HG03196 (cell line): ENCODE measurements around the gene ATAD5.
"Not testable (repeated sequence)": the region's sequence is repeated elsewhere in the genome, so short reads cannot be mapped to it uniquely, and the experiment has no call there.

Experiments used
- ATAC-seq: cut with Tn5 transposase; IDR thresholded peaks from one replicate; pipeline ENCODE4 v1.9.1; 2021; ENCODE audit not compliant: unreplicated experiment

Gene ATAD5

DNA sequence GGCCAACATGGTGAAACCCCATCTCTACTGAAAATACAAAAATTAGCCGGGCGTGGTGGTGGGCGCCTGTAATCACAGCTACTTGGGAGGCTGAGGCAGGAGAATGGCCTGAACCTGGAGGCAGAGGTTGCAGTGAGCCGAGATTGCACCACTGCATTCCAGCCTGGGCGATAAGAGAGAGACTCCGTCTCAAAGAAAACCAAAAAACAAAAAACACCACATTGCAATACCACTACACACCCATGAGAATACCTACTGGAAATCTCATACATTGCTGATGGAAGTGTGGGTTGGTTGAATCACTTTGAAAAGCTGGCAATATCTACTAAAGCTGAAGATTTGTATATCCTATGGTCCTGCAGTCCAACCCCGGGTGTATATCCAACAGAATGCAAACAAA is 78.4 kb downstream of the ATAD5 start:
- ATAC-seq: not testable (repeated sequence)

DNA sequence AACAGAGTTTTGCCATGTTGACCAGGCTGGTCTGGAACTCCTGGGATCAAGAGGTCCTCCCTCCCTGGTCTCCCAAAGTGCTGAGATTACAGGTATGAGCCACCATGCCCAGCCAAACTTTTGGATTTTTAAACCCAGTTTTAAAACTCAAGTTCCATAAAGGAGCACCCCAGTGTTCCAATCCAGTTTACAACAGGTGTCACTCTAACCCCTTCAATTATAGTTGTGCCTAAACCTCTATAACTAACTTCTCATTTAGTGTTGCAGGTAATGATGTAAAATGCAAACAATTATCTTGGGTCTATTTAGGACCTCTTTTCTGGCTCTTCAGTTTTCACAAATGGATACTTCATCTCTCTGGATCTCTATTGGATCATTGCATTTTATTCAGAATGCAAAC is 82.2 kb downstream of the ATAD5 start:
- no peak for ATAC-seq

DNA sequence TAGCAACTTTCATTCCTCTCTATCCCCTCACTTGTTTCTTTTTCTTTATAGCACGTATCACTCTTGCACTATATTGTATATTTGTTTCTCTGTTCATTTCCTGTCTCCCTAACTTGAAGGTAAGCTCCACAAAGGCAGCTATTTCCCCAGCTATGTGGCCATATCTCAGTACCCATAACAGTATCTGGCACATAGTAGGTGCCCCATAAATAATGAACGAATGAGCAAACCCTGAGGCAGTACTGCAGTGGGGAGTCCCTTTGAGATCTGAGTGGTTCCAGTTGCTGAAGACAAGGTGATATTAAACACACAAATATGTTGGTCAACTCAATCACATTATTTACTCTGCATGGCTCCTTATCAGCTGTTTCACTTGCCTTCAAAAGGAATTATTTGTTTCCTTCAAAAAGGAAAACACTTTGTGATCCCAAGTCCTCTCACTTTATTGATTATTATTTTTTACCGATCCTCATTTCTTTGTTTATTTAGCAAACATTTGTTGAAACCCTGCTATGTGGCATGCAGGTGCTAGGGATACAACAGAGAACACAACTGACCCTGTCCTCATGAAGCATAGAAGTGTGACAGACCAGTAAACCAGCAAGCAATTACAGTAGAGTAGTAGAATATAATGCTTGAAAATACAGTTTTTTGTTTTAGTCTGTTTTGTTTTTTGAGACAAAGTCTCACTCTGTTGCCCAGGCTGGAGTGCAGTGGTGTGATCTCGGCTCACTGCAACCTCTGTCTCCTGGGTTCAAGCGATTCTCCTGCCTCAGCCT is 84.3 kb downstream of the ATAD5 start:
- ATAC-seq: no peak

DNA sequence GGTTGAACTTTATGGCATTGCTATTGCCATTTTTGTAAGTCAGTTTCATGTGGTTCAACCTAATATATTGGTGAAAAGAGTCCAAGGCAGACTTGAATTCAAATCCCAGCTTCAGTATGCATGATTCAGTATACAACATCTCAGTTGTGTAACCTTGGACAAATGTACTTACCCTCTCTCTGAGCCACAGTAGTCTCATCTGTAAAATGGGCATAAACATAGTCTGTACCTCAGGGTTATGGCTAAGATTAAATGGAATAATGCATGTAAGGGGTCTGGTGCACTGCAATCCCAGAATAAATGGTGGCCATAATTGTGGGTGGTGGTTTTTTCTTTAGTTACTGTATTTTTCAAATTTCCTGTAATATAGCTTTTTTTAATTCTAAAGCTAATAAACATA is 85.3 kb downstream of the ATAD5 start:
- ATAC-seq: no peak

DNA sequence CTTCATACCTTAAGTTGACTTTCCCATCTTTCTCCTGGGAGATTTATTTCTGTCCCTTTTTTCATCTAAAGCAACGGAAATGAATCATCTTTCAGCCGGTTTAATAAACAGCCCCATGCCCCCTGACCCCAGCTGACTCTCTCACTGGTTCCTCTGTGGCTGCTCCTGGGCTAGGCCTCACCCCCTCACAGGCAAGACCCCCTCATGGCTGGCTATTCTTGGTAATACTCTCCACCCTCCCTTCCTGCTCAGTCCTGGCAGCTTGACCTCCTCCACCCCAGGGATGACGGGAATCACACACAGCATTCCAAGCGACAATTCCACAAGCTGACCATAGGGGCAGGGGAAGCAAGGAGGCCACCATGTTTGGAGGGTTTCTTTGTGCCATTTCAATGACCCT is 88.5 kb downstream of the ATAD5 start:
- ATAC-seq: no peak

DNA sequence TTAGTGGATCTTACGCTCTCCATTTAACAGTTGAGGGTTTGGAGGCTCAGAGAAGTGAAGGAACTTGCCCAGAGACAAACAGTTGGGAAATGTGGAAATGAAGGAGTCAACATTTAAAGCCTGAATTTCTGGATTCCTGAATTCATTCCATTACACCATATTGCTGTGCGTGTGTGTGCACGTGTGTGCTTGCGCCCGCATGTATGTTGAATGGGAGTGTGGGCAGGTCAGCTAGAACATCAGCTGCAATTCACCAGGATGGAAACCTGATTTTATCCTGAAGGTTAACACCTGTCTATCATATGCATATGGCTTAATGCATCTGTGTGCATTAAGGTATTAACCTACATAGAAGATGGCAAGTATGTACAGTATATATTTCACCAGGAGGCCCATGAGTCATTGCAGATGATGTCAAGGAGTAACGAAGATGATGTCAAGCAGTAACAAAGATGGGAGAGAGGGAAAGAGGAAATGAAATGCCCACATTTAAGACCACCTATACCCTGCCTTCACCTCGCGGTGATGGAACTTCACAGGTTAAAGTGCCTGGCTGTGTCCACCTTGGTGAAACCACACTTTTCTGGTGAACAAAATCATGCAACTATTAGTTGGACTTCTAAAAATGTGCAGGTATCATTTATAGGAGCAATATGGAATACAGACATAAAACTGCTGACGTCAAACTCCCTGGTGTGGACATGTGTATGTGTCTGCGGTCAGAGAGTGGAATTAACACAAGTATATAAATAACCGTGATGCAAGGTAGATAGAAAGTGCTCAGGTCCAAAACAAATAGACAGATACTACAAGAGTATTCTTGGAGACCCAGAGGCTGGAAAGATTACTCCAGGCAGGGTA is 89.1 kb downstream of the ATAD5 start:
- no peak for ATAC-seq

DNA sequence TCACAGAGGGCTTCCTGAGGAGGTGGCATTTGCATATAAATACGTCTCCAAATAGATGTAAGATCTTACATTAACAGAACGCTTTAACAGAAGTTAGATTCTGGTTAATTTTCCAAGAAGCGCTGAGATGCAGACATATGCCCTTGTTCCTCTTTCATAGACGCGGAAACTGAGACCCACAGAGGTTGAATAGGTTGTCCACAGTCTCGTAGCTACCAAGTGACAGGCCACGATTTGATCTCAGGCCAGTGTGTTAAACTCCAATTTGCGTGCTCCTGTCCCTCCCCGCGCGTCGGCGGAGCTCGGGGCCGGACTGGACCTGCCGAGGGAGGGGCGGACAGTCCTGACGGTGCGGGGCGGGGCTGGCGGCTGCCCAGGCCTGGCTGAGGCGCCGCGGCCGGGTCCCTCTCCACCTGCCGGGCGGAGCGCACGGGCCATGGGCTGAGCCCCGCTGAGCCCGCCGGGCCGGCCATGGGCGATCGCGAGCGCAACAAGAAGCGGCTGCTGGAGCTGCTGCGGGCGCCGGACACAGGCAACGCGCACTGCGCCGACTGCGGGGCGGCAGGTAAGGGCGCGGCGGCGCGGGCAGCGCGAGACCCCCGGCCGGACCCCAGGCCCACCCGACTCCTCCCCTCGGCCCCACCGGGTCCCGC is 89.9 kb downstream of the ATAD5 start, which contains the start of gene ADAP2:
TSS of gene ADAP2 (plus strand) at position 402 of the 653 bp plus-strand sequence. CDS start at position 472, 70 bp downstream.
- ATAC-seq: no peak

DNA sequence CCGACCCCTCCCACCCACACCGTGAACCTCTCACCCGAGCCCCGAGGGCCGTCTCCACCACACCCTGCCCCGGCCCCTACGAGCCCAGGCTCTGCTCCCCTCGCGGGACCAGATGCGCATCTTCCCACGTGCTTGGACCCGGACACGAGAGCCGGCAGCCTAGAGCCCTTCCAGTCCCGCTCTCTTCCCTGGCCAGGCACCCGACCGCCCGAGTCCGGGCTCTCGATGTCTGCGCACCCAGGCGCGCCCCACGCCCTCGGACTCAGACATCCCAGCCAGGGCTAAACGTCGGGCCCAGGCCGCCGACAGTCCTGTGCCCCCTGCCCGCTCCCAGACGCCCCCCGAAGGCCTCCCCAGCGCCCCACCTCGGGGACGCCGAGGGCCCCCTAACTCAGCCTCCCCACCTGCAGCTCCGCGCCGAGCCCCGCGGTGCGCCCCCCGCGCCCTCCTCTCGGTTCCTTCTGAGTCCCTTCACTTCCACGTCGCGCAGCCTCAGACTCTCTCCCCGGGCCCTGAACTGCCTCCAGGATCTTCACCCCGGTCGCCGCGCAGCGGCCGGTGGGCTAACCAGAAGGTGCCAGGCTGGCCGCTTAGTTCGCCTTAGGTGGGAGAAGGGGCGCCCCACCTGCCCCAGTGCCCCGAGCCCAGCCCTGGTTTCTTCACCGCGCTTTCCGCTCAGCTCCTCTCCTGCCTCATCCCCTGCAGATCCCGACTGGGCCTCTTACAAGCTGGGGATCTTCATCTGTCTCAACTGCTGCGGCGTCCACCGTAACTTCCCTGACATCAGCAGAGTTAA is 90.7 kb downstream of the ATAD5 start:
- no peak for ATAC-seq

DNA sequence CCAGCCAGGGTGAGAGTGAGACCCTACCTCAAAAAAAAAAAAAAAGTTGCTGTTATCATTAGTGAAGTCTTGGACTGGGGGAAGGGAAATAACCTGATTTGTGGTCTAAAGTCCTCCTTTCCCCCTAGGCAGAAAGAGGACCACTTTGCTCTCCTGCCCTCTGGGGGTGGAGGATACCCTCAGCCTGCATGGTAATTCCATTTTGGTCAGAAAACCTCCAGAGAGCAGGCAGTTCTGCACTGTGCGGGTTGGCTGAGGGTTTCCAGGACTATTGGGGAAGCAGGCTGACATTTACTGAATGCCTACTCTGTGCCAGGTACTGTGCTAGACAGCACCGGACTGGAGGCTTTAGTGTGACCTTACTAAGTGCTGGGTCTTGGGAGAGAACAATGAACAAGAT is 92.6 kb downstream of the ATAD5 start:
- ATAC-seq: no peak

DNA sequence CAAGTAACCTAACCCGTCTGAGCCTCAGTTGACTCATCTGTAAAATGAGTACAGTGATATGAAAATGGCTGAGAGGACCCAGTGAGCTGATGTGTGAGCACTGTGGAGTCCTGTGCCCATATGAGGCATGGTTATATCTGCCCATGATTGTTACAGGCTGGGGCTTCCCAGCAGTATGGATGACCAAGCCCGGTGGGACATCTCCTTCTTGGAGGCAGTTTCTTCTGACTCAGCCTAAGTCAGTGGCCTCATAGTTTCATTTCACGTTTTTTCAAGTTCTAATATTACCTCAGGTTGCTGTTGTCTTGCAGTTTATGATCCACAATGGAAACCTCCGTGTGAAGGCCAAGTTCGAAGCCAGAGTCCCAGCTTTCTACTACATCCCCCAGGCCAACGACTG is 94.8 kb downstream of the ATAD5 start:
- ATAC-seq: no peak

DNA sequence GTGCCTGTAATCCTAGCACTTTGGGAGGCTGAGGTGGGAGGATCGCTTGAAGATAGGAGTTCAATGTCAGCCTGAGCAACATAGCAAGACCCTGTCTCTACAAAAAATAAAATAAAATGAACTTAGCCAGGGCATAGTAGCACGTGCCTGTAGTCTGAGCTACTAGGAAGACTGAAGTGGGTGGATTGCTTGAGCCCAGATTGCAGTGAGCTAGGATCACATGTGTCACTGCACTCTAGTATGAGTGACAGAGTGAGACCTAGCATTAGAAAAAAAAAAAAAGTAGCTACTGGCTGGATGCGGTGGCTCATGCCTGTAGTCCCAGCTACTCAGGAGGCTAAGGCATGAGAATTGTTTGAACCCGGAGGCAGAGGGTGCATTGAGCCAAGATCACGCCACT is 96.0 kb downstream of the ATAD5 start:
- no peak for ATAC-seq

DNA sequence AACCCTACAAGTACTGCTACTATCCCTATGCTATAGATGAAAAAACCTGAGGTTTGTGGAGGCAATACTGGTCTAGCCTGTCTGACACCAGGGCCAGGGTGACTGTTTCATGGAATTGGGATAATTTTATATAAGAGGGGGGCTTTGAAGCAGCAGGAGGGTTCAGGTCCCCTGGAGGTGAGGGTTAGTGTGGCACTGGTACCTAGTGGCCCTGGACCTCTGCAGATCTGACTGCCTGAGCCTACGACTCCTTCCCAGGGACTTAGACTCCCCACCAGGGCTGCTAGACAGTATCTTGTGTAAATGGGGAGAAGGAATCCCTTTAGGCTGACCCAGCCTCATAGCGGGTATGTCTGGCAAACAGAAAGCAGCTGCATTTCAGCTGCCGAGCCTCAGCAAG is 96.8 kb downstream of the ATAD5 start:
- ATAC-seq: no peak

DNA sequence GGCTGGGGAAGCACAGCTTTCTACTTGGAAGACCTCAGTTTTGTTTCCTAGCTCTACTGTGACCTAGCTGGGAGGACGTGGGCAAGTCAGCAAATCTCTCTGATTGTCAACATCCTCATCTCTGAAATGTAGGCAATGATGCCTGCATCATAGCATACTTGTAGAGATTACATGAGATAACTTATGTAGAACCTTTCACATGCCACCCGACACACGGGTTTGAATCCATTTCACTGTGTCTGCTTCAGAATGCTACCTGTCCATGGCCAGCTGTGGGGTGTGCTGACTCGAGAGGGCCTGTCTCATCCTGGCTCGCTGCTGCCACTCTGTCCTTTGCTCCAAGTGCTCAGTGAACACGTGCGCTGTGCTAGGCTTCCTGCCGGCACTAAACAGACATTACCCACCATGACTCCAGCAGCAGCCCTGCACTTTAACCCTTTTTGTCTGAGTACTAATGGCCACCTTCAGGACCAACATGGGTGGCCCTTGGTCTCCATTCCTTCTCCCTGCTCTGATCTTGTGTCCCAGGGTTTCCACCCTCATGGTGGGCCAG is 97.4 kb downstream of the ATAD5 start:
- ATAC-seq: no peak

DNA sequence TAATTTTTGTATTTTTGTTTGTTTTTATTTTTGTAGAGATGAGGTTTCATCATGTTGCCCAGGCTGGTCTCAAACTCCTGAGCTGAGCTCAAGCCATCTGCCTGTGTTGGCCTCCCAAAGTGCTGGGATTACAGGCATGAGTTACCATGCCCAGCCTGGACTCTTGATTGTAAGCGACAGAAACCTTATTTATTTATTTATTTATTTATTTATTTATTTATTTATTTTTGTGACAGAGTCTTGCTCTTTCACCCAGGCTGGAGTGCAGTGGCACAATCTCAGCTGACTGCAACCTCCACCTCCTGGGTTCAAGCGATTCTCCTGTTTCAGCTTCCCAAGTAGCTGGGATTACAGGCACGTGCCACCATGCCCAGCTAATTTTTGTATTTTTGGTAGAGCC is 98.1 kb downstream of the ATAD5 start:
- ATAC-seq: not testable (repeated sequence)

DNA sequence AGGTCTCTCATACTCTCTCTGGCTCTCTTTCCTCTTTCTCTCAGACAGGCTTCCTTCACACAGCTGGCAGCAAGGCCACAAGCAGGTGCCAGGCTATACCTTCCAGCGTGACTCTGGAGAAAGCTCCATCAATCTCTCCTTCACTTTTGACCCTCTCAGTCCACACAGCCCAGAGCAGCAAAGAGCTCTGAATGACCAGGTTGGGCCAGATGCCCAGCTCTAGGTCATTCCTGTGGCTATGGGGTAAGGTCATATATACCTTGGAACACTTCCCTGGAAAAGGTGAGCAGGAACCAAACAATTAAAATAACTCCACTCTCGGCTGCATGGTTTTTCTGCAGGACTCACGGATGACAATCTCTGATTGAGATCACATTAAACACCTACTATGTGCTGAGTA is 98.7 kb downstream of the ATAD5 start:
- no peak for ATAC-seq

DNA sequence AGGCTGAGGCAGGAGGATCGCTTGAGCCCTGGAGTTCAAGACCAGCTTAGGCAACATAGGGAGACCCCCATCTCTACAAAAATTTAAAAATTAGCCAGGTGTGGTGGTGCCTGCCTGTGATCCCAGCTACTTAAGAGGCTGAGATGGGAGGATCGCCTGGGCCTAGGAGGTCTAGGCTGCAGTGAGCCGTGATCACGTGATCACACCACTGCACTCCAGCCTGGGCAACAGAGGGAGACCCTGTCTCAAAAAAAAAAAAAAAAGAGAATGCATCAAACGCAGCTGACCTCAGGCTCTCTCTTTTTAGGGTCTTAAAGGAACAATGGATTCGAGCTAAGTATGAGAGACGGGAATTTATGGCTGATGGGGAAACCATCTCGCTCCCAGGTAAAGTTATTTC is 99.8 kb downstream of the ATAD5 start:
- not testable (repeated sequence) for ATAC-seq

DNA sequence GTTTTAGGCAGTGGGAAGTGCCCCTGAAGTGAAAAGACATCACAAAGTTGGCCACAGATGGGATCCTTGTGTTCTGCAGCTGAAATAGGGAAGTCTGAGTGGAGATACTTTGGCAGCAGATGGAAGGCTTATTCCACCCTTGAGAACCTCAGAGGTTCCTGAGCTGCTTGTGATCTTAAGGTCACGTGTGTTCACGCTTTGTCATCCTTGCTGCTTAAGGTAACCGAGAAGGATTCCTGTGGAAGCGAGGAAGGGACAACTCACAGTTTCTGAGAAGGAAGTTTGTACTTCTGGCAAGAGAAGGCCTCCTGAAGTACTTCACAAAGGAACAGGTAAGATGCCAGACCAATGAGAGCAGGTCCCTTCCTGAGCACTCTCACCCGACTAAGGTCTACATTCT is 102.2 kb downstream of the ATAD5 start:
- ATAC-seq: no peak

DNA sequence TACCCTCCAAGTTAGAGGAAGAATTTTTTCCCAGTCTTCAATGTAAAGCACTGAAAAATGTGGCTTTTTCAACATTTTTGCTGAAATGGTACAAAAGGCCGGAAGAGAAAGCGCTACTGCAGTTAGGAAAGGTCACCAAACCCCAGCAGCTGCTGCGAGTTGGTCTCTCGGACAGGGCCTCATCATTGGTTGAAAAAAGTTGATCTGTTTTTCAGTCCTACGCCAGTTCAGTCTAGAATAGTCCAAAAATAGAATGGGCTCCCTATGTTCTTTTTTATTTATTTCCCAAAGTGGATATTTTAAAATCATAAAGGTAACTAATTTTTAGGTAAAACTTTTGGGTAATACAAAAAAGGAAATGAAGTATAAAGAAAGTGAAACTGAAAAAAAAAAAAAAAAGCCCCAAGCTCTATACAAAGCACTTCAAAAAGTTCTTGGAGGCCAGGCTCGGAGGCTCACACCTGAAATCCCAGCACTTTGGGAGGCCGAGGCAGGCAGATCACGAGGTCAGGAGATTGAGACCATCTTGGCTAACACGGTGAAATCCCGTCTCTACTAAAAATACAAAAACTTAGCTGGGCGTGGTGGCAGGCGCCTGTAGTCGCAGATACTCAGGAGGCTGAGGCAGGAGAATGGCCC is 107.4 kb downstream of the ATAD5 start:
- no peak for ATAC-seq

DNA sequence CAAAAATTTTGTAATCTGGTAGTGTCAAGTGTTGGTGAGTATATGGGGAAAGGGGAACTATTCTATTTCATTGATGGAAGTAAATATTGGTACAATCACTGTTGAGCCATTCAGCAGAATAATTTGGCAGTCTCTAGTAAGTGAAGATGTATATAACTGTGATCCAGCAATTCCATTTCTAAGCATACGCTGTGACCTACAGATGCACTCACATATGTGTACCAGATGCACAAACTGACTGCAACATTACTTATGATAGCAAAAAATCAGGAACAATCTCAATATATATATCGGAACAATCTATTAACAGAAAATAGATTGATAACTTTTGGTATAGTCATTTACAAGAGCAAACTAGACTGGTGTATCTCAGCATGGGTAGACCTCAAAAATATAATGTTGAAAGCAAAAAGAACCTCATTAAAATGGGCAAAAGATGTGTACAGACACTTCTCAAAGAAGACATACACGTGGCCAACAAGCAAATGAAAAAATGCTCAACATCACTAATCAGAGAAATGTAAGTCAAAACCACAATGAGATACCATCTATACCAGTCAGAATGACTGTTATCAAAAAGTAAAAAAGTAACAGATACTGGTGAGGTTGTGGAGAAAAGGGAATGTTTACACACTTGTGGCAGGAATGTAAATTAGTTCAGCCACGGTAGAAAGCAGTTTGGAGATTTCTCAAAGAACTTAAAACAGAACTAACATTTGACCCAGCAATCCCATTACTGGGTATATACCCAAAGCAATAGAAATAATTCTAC is 110.7 kb downstream of the ATAD5 start:
- ATAC-seq: no peak
